WTC11 (cell line): ENCODE data around the gene PANK4.

Experiments used
- ATF1 ChIP-seq: sonication (generic); formaldehyde crosslinking; IDR thresholded peaks from 2 replicates; pipeline ENCODE4 v1.8.1; 2023; ENCODE audit warnings: mild to moderate bottlenecking, moderate library complexity, missing genetic modification reagents
- TEAD4 ChIP-seq: sonication (generic); formaldehyde crosslinking; IDR thresholded peaks from 2 replicates; pipeline ENCODE4 v1.8.0; 2022; ENCODE audit warnings: mild to moderate bottlenecking, missing genetic modification reagents
- TF ChIP-seq, protein P1 (sequence below): fragments of 200-600 bp; IDR thresholded peaks from 2 replicates; pipeline ENCODE4 v1.8.0; 2022; ENCODE audit warnings: antibody characterized with exemption

GRCh38 chr1:2532485-2533160 lies 6.2 kb upstream of the PANK4 start:
- no peak for TF ChIP-seq ATF1
- no peak for TF ChIP-seq TEAD4 (CRISPR knock-in tag)
- TF ChIP-seq, protein P1, sequence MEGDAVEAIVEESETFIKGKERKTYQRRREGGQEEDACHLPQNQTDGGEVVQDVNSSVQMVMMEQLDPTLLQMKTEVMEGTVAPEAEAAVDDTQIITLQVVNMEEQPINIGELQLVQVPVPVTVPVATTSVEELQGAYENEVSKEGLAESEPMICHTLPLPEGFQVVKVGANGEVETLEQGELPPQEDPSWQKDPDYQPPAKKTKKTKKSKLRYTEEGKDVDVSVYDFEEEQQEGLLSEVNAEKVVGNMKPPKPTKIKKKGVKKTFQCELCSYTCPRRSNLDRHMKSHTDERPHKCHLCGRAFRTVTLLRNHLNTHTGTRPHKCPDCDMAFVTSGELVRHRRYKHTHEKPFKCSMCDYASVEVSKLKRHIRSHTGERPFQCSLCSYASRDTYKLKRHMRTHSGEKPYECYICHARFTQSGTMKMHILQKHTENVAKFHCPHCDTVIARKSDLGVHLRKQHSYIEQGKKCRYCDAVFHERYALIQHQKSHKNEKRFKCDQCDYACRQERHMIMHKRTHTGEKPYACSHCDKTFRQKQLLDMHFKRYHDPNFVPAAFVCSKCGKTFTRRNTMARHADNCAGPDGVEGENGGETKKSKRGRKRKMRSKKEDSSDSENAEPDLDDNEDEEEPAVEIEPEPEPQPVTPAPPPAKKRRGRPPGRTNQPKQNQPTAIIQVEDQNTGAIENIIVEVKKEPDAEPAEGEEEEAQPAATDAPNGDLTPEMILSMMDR: no peak
